Measurements from ENCODE around the gene RNF168. TPM values are rescaled to one million over a fixed set of nuclear protein-coding genes. Genes with fewer than 3 reads are reported as not detected.

The RNF168 gene
- total and polyA plus RNA-seq, 2 of the 4 experiments (the other 2 are of a cell fraction): 2.5 to 15.2 TPM

- Histone ChIP-seq H2BK5ac (ENCODE audit: low read depth, low read length, poor library complexity, severe bottlenecking) (no peak overlapping the region), H3K27me3 (ENCODE audit: control insufficient read depth, insufficient read depth, low read length) (no peaks in the 10 kb centered on the region), H2AK9ac (replicated peaks; ENCODE audit: low read depth, low read length, poor library complexity) (no peak overlapping the region), H4K20me1 (ENCODE audit: insufficient read depth, low read length) (no peaks in the 10 kb centered on the region), H3K9ac (ENCODE audit: low read depth, low read length) (no peak overlapping the region), H3K18ac (ENCODE audit: low read depth, low read length) (no peak overlapping the region), H3K4me3 (ENCODE audit: insufficient read depth, low read depth, low read length) (no peak overlapping the region), H2AK5ac (ENCODE audit: low read depth, low read length) (peak overlapping the region; percentile 59; the same call in 1 of the 2 replicates), H4K5ac (ENCODE audit: low read depth, low read length) (no peak overlapping the region; the same call in 1 of the 2 replicates), H3K4ac (ENCODE audit: low read depth, low read length) (no peak overlapping the region; the same call in 1 of the 2 replicates), H3K4me2 (ENCODE audit: low read depth, low read length) (no peak overlapping the region), H3K56ac (ENCODE audit: extremely low read depth, insufficient read depth, low read length) (no peak overlapping the region), H3K9me3 (ENCODE audit: control insufficient read depth, insufficient read depth, low read length) (no peaks in the 10 kb centered on the region), H3K9me1 (ENCODE audit: insufficient read depth, low read length) (peaks cover 7% of the 10 kb centered on the region), H3K14ac (replicated peaks; ENCODE audit: low read depth, low read length) (peak overlapping the region; percentile 41; the same call in 1 of the 2 replicates), H3K23ac (ENCODE audit: low read depth, low read length) (0 out of 2 replicates have a peak overlapping the region, but pooled peaks have one; percentile 59), H2AFZ (replicated peaks; ENCODE audit: low read length, poor library complexity) (peak overlapping the region; percentile 43), H2BK120ac (ENCODE audit: low read depth, low read length) (no peak overlapping the region), H2BK15ac (ENCODE audit: low read depth, low read length) (no peak overlapping the region), H3K27ac (ENCODE audit: insufficient read depth, low read length) (no peak overlapping the region), H3K4me1 (ENCODE audit: control insufficient read depth, insufficient read depth, low read length) (no peaks in the 10 kb centered on the region; the same call in 1 of the 2 replicates), H3K79me1 (ENCODE audit: low read depth in 1 of 2, low read length in 2 of 2) (no peaks in the 10 kb centered on the region), H4K91ac (ENCODE audit: insufficient read depth, low read depth, low read length) (no peak overlapping the region), H2BK20ac (ENCODE audit: low read depth, low read length) (no peak overlapping the region), H4K8ac (ENCODE audit: low read depth in 2 of 2, low read length in 2 of 2) (peak overlapping the region in 1 of 2 experiments; percentile 58; a peak in 1 of 4 replicates), H3K36me3 (ENCODE audit: control insufficient read depth, insufficient read depth, low read length) (no peaks in the 10 kb centered on the region)
- POLR2A ChIA-PET (ENCODE audit: unreplicated experiment): no interaction called here
- dilution Hi-C loops (cut with HindIII; ENCODE audit: low sequenced_read_pairs, unreplicated experiment): no loop called here
- ATAC-seq (ENCODE audit: low read depth): no peak
- no TSS peak for BruUV-seq (replicated peaks)
- TF ChIP-seq CHD1 (IDR thresholded peaks at IDR 0.05; ENCODE audit: low read depth, low read length): no peak
- no peak for TF ChIP-seq ELK1 (IDR thresholded peaks at IDR 0.05; ENCODE audit: borderline replicate concordance, low read depth, low read length)
- no peak for TF ChIP-seq RCOR1 (IDR thresholded peaks at IDR 0.05; ENCODE audit: insufficient replicate concordance, low read length)
- TF ChIP-seq MAZ (IDR thresholded peaks at IDR 0.05; ENCODE audit: borderline replicate concordance, low read depth, low read length): no peak
- no peak for TF ChIP-seq RAD21 (IDR thresholded peaks at IDR 0.05; ENCODE audit: low read length)
- no peak for TF ChIP-seq NFE2L2 (IDR thresholded peaks at IDR 0.05; ENCODE audit: low read depth, low read length)
- in situ Hi-C loops (cut with MboI; ENCODE audit: low sequenced_read_pairs): no loop called here
- no CpG with 5 or more reads among the region's 2 CpGs for WGBS, 2 experiments (ENCODE audit: extremely low coverage in 2 of 2, insufficient read length in 1 of 2)
- no peak for DNase-seq
- intact Hi-C loops (cut with micrococcal nuclease): no loop called here
- CTCF ChIA-PET: no interaction called here
Measured at GRCh38 chr3:196444500-196444894, 59.1 kb downstream of the RNF168 start.

Data from IMR-90 (cell line).